ENCODE data around the gene BTAF1.
"Not testable (repeated sequence)": the region's sequence is repeated elsewhere in the genome, so short reads cannot be mapped to it uniquely, and the experiment has no call there.

BTAF1 gene

GRCh38 chr10:91923371-91924211 is at the start of gene BTAF1:
Gene BTAF1, plus strand, starts transcription at chr10:91923770. Its CDS starts 307 bp downstream, at chr10:91924077.
- peak; percentile 68 for DNase-seq

DNA sequence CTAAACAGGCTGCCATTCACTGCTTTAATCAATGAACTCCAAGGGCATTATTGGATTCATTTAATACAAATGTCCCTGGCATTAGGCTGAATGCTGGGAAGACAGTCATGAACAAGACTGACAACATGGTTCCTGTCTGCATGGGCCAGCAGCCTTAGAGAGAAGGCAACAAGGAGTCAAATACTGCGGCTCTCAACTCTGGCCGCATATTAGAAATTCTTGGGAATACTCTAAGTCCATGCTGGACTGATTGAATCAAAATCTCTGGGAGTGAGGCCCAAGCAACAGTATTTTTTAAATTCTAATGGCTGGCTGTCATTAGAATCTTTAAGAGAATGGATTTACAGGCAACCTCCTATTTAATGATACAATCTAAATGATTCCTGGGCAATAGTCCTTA is 48.4 kb upstream of the BTAF1 start:
- DNase-seq: no peak

- no peak for DNase-seq
Measured at GRCh38 chr10:91875779-91876178, 47.8 kb upstream of the BTAF1 start.

GRCh38 chr10:91879515-91880170 is 43.9 kb upstream of the BTAF1 start:
- DNase-seq: no peak

DNA sequence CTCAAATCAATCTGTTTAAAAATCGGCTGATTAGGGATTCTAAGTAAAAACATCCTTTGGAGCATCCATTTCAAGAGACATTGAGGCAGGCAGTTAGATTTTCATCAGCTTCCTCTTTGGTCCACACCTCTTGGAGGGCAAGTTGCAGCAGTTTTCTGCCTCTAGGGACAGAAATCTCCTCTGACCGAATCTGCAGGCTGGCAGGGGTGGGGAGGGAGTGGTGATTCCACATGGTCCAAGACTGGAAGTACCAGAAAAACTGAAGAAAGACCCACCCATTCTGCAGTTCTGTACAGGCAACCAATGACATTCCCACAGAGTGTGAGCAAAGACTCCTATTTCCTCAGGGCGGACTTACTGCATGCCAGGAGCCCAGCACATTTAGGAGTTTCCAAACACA is 43.3 kb upstream of the BTAF1 start:
- DNase-seq: no peak

- no peak for DNase-seq
Measured at GRCh38 chr10:91883549-91884444, 39.8 kb upstream of the BTAF1 start.

- no peak for DNase-seq
Measured at GRCh38 chr10:91884536-91884935, 39.0 kb upstream of the BTAF1 start.

GRCh38 chr10:91885362-91886079 is 38.0 kb upstream of the BTAF1 start:
- no peak for DNase-seq

DNA sequence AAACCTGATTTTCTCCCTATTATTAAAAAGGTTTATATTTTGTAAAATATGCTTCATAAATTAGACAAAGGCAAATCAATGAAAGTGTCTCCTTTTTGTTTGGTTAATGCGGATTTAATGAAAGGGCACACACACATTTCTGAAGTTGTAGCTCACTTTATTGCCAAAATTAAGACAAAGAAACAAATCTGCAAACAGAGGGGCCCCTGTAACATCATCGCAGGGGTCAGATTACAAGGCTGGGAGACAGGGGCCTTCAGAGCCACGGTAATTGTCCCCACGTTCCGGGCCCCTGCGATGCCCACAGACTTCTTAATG is 36.7 kb upstream of the BTAF1 start:
- no peak for DNase-seq

- no peak for DNase-seq
Measured at GRCh38 chr10:91887272-91888076, 36.1 kb upstream of the BTAF1 start.

DNA sequence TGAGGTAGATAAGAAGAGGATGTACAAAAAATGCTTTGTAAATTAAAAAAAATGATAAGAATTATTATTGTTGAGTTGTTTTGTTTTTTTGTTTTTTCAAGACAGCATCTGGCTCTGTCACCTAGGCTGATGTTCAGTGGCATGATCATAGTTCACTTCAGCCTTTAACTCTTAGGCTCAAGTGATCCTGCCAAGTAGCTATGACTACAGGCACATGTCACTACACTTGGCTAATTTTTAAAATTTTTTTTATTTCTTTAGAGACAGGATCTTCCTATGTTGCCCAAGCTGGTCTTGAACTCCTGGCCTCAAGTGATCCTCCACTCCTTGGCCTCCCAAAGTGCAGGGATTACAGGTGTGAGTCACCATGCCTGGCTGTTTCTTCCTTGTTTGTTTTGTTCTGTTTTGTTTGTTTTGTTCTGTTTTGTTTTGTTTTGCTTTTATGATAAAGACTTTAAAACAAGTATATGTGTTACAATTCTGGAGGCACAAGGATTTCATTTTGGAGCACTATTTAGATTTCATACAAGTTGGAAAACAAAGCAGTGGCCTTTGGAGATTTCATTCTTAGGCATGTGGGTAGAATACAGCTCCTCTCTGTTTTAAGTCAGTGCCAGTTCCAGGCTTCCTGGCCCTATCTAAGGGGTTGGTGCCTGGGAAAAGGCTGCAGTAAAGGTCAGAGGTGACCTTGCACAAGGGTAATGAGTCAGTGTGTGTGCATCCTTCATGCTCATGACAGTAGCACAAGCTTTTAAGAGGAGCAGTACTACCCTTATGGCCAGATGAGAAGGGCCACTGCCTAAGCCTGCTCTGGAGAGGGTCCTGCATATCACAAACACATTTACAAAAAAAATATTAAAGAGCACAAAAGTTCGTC is 32.2 kb upstream of the BTAF1 start:
- DNase-seq: no peak

DNA sequence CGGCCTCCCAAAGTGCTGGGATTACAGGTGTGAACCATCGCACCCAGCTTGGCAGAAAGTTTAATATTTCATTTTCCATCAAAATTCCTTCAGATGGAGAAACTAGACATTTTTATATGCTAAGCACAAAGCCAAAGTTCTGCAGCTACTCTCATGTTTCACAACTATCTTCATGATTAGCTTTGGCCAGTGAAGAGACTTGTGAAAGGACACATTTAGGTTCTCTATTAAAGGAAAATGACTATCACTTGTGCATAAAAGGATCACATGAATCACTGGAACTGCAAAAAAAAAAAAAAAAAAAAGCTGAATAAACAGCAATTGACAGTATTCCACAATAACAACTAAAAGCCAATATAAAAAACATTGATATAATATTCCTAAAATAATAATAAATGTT is 30.5 kb upstream of the BTAF1 start:
- no peak for DNase-seq

DNA sequence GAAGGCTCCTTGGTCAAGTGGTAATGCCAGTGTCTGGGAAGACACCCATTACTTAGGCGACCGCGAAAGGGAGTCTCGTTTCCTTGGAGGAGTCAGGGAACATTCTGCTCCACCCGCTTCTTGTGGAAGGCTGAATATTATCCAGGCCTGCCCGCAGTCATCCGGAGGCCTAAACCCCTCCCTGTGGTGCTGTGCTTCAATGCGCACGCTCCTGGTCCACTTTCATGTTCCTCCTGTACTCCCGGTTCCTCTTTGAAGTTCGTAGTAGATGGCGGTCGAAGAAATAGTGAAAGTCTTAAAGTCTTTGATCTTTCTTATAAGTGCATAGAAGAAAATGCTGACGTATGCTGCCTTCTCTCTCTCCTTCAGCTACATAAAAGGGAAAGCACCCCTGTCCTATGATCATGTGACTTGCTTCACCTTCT is 29.3 kb upstream of the BTAF1 start:
- DNase-seq: not testable (repeated sequence)

DNA sequence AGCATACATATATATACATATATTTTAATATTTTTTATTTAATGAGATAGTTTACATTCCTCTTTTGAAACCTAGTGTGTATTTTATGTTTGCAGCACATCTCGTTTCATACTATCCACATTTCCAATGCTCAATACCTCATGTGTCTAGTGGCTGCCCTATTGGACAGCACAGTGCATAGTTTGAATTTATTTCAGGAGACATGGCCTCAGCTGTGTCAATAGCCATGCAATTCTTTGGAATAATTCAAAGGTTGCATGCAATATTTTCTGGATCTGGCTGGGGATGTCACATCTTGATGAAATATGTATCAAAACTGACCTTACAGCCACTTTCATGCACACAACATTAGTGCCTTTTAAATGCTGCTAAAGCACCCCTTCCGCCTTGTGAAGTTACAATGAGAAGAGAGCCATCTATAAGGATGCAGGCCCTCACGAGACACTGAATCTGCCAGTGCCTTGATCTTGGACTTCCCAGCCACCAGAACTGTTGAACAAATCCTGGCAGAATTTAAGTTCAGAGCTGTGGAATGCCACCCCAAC is 27.3 kb upstream of the BTAF1 start:
- no peak for DNase-seq

DNA sequence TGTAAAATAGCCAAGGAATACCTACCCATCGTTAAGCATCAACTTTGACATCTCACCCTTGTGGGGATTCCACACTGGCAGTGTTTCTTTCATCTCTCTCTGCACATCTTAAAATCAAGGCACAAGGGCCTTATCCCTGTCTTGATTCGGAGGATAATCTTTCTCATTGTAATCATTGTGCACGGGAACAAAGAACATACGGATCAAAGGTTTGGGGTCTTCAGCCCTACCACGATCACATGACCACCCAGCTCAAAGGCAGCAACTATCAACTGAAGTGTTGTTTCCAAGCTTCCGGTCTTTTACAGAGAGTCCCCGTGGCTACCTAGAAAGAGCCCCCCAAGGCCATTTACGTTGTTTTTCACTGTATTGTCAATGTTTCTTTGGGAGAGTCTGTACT is 26.1 kb upstream of the BTAF1 start:
- DNase-seq: no peak

DNA sequence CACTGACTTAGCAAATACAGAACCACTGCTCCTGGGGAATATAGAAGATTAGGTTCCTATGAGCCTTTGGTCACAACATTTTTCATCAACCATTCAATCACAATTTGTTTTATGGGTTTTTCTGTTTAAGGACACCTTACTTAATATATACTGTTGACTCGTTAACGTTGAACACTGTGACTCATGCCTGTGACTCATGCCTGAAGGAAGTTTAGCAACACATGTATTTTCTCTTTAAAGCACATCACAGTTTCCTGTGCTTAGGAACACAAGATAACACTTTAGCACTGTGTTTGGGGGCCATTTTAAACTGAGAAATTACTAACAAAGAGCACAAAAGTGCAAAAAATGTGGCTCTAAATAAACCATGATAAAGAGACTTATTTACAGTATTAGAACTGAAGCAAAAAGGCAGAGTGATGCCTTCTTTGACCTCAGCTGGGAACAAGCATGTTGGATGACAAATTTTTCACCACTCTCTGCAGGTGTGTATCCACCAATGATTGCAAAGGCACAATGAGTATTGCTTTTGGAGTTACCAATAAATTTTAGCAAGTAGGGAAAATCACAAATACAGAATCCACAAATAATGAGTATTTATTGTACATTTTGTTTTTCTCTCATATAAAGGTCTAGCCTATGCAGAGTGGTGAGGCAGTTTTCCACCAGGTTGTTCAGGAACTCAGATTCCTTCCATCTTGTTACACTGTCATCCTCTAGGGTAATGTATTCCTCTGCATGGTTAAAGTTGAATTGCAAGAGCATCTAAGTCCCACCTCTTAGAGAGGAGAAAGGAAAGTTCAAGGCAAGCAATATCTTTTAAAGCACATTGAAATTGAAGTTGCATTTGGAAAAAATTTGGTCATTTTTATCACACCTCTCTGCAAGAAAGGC is 21.5 kb upstream of the BTAF1 start:
- no peak for DNase-seq

- DNase-seq: no peak
Measured at GRCh38 chr10:91907033-91907594, 16.5 kb upstream of the BTAF1 start.

GRCh38 chr10:91907914-91908336 is 15.6 kb upstream of the BTAF1 start:
- DNase-seq: no peak
